ENCODE results near the gene CHSY3. TPM values are rescaled to one million over a fixed set of nuclear protein-coding genes. Genes with fewer than 3 reads are reported as not detected.

CHSY3 gene
- total RNA-seq, 1 donor from 2014 or later, result 9.4 TPM

- no peaks in the 10 kb centered on the region for H3K9me3 ChIP-seq (ENCODE audit: insufficient read depth, low read depth, low read length)
- no peaks in the 10 kb centered on the region for H3K27me3 ChIP-seq (ENCODE audit: insufficient read depth, low read length)
- no peak overlapping the region for H3K9ac ChIP-seq (ENCODE audit: low read length)
- no peak overlapping the region for H2AFZ ChIP-seq (ENCODE audit: low read depth, low read length)
- no peaks in the 10 kb centered on the region for H3K36me3 ChIP-seq (ENCODE audit: insufficient read depth, low read length)
- no peak overlapping the region for H3K27ac ChIP-seq (ENCODE audit: low read depth, low read length)
- no peak for DNase-seq (ENCODE audit: low read depth)
- H3K79me2 ChIP-seq (ENCODE audit: insufficient read depth, low read length), result no peaks in the 10 kb centered on the region
- H3K4me3 Mint-ChIP-seq (ENCODE audit: unreplicated experiment), result no peak overlapping the region
- no peak for FAIRE-seq
- H3K36me3 Mint-ChIP-seq (ENCODE audit: low read depth, unreplicated experiment), result no peaks in the 10 kb centered on the region
- no peaks in the 10 kb centered on the region for H3K4me1 Mint-ChIP-seq (ENCODE audit: low read depth, unreplicated experiment)
- H3K27ac Mint-ChIP-seq (ENCODE audit: unreplicated experiment), result no peak overlapping the region
- no peak overlapping the region for H3K4me2 ChIP-seq (ENCODE audit: low read length)
- peaks cover 2% of the 10 kb centered on the region for H3K9me3 Mint-ChIP-seq (ENCODE audit: unreplicated experiment)
- TF ChIP-seq EZH2 (IDR thresholded peaks at IDR 0.05; ENCODE audit: insufficient read depth, low read length) (no peak), CTCF (IDR thresholded peaks at IDR 0.05; ENCODE audit: insufficient read depth, low read depth, low read length) (no peak)
- no peaks in the 10 kb centered on the region for H3K27me3 Mint-ChIP-seq (ENCODE audit: low read depth, unreplicated experiment)
- no peaks in the 10 kb centered on the region for H4K20me1 ChIP-seq (ENCODE audit: insufficient read depth, low read length)
- no peaks in the 10 kb centered on the region for H3K4me1 ChIP-seq (ENCODE audit: insufficient read depth, low read length)
- no peak overlapping the region for H3K4me3 ChIP-seq (ENCODE audit: insufficient read depth, low read depth, low read length)
Observed at GRCh38 chr5:130021876-130022275, 117.6 kb downstream of the CHSY3 start.

- H3K4me1 Mint-ChIP-seq (ENCODE audit: low read depth, unreplicated experiment), result no peaks in the 10 kb centered on the region
- no peak for FAIRE-seq
Observed at GRCh38 chr5:130023604-130024003, 119.3 kb downstream of the CHSY3 start.

More at GRCh38 chr5:130023604-130024003, 119.3 kb downstream of the CHSY3 start:
- H3K9ac ChIP-seq (ENCODE audit: low read length), result no peak overlapping the region
- H3K4me3 Mint-ChIP-seq (ENCODE audit: unreplicated experiment), result no peak overlapping the region
- H3K36me3 Mint-ChIP-seq (ENCODE audit: low read depth, unreplicated experiment), result no peaks in the 10 kb centered on the region
- no peak overlapping the region for H3K27ac Mint-ChIP-seq (ENCODE audit: unreplicated experiment)
- H3K27me3 ChIP-seq (ENCODE audit: insufficient read depth, low read length), result no peaks in the 10 kb centered on the region
- H3K4me1 ChIP-seq (ENCODE audit: insufficient read depth, low read length), result no peaks in the 10 kb centered on the region
- no peak for DNase-seq (ENCODE audit: low read depth)
- no peaks in the 10 kb centered on the region for H3K27me3 Mint-ChIP-seq (ENCODE audit: low read depth, unreplicated experiment)
- no peaks in the 10 kb centered on the region for H4K20me1 ChIP-seq (ENCODE audit: insufficient read depth, low read length)
- H3K79me2 ChIP-seq (ENCODE audit: insufficient read depth, low read length), result no peaks in the 10 kb centered on the region
- H3K9me3 ChIP-seq (ENCODE audit: insufficient read depth, low read depth, low read length), result no peaks in the 10 kb centered on the region
- H3K4me3 ChIP-seq (ENCODE audit: insufficient read depth, low read depth, low read length), result no peak overlapping the region
- no peak for TF ChIP-seq EZH2 (IDR thresholded peaks at IDR 0.05; ENCODE audit: insufficient read depth, low read length)
- no peak for TF ChIP-seq CTCF (IDR thresholded peaks at IDR 0.05; ENCODE audit: insufficient read depth, low read depth, low read length)
- H3K36me3 ChIP-seq (ENCODE audit: insufficient read depth, low read length), result no peaks in the 10 kb centered on the region
- no peak overlapping the region for H3K4me2 ChIP-seq (ENCODE audit: low read length)
- no peak overlapping the region for H3K27ac ChIP-seq (ENCODE audit: low read depth, low read length)
- peaks cover 2% of the 10 kb centered on the region for H3K9me3 Mint-ChIP-seq (ENCODE audit: unreplicated experiment)
- H2AFZ ChIP-seq (ENCODE audit: low read depth, low read length), result no peak overlapping the region
